SK-N-SH (cell line): ENCODE measurements around the gene ST8SIA6. TPM values are rescaled to one million over a fixed set of nuclear protein-coding genes. Genes with fewer than 3 reads are reported as not detected.

ENCODE experiments used
- CTCF ChIA-PET: fragments of 300-600, 350-600 bp; formaldehyde crosslinking; extraction: SDS; loops from one replicate; lab custom pipeline; 2021; lab: Yijun Ruan, JAX
- POLR2A ChIA-PET: fragments of 350-600 bp; sonication (Branson Sonifier 250); formaldehyde crosslinking; extraction: SDS; loops from one replicate; lab custom pipeline; 2020; ENCODE audit warnings: antibody characterized with exemption, inconsistent platforms; lab: Yijun Ruan, JAX
- DNase-seq: peaks from one replicate; pipeline ENCODE4 v3.0.0; 2012
- H2AFZ ChIP-seq: fragments of 200-600 bp; sonication (generic); 2 replicates; pipeline ENCODE4 v1.8.1; 2016; ENCODE audit warnings: antibody characterized with exemption, mild to moderate bottlenecking, low read depth
- H3F3A ChIP-seq: fragments of 200-600 bp; sonication (generic); replicated peaks from 2 replicates; pipeline ENCODE3; 2016; ENCODE audit warnings: antibody characterized with exemption, mild to moderate bottlenecking; ENCODE audit not compliant: insufficient read depth
- H3K27ac ChIP-seq, 2 experiments: fragments of 200-500 bp in 1 of 2; fragments of 200-600 bp in 1 of 2; sonication (Bioruptor generic) in 1 of 2; sonication (generic), shearing (Covaris generic) in 1 of 2; 2 replicates each; pipeline versions ENCODE4 v1.5.1 to v1.6.1; 2014 to 2016; ENCODE audit warnings: low read depth in 2 of 2, inconsistent platforms in 1 of 2, low read length in 1 of 2, mild to moderate bottlenecking in 1 of 2, mixed read lengths in 1 of 2
- H3K27me3 ChIP-seq: fragments of 200-600 bp; sonication (generic), shearing (Covaris generic); 2 replicates; pipeline ENCODE4 v1.6.1; 2016; ENCODE audit warnings: mixed run types; ENCODE audit not compliant: insufficient read depth
- H3K36me3 ChIP-seq, 2 experiments: fragments of 200-500 bp in 1 of 2; fragments of 200-600 bp in 1 of 2; sonication (Bioruptor generic) in 1 of 2; sonication (generic) in 1 of 2; replicated peaks in 1 of 2; 2 replicates each; pipeline versions ENCODE3 to v1.5.1; 2014 to 2016; ENCODE audit warnings: low read length in 1 of 2, mild to moderate bottlenecking in 1 of 2; ENCODE audit not compliant: insufficient read depth in 2 of 2, control insufficient read depth in 1 of 2
- H3K4me1 ChIP-seq, 2 experiments: fragments of 200-500 bp in 1 of 2; fragments of 200-600 bp in 1 of 2; sonication (Bioruptor generic) in 1 of 2; sonication (generic), shearing (Covaris generic) in 1 of 2; 2 replicates each; pipeline versions ENCODE4 v1.5.1 to v1.6.1; 2014 to 2016; ENCODE audit warnings: low read depth in 1 of 2, low read length in 1 of 2, mixed run types in 1 of 2; ENCODE audit not compliant: insufficient read depth in 2 of 2, control insufficient read depth in 1 of 2
- H3K4me2 ChIP-seq: fragments of 200-600 bp; sonication (generic), shearing (Covaris generic); 2 replicates; pipeline ENCODE4 v1.6.1; 2017; ENCODE audit warnings: mixed run types
- H3K4me3 ChIP-seq, 2 experiments: fragments of 200-500 bp in 1 of 2; fragments of 200-600 bp in 1 of 2; sonication (Bioruptor generic) in 1 of 2; sonication (generic), shearing (Covaris generic) in 1 of 2; 2 replicates each; pipeline versions ENCODE4 v1.5.1 to v1.8.1; 2014 to 2016; ENCODE audit warnings: low read depth in 2 of 2, inconsistent platforms in 1 of 2, low read length in 1 of 2, mild to moderate bottlenecking in 1 of 2, mixed read lengths in 1 of 2, moderate library complexity in 1 of 2
- H3K79me2 ChIP-seq: fragments of 200-600 bp; sonication (generic); 2 replicates; pipeline ENCODE4 v1.8.1; 2017; ENCODE audit warnings: mild to moderate bottlenecking; ENCODE audit not compliant: insufficient read depth
- H3K9ac ChIP-seq: fragments of 200-600 bp; sonication (generic); 2 replicates; pipeline ENCODE4 v1.6.1; 2017; ENCODE audit warnings: mixed run types
- H3K9me2 ChIP-seq: fragments of 200-600 bp; sonication (generic); 2 replicates; pipeline ENCODE4 v1.6.1; 2017; ENCODE audit warnings: mixed run types
- H3K9me3 ChIP-seq: fragments of 200-600 bp; sonication (generic); 2 replicates; pipeline ENCODE4 v1.6.1; 2017; ENCODE audit warnings: mixed run types, mild to moderate bottlenecking, moderate library complexity
- H4K20me1 ChIP-seq: fragments of 200-600 bp; sonication (generic); 2 replicates; pipeline ENCODE4 v1.6.1; 2017; ENCODE audit warnings: mild to moderate bottlenecking, mixed run types; ENCODE audit not compliant: insufficient read depth
- CHD2 ChIP-seq: fragments of 150-350 bp; IDR thresholded peaks from 2 replicates; pipeline ENCODE4 v1.6.1; 2018; ENCODE audit warnings: low read length; ENCODE audit not compliant: partially characterized antibody
- ELF1 ChIP-seq: IDR thresholded peaks from 2 replicates; pipeline ENCODE4 v1.4.0; 2012
- EZH2phosphoT487 ChIP-seq: fragments of 200-600 bp; sonication (generic); IDR thresholded peaks from 2 replicates; pipeline ENCODE4 v1.6.1; 2017; ENCODE audit warnings: low read depth, mixed run types, mild to moderate bottlenecking, antibody characterized with exemption, moderate library complexity, borderline replicate concordance
- FOSL2 ChIP-seq: IDR thresholded peaks from 2 replicates; pipeline ENCODE4 v1.4.0; 2012; ENCODE audit warnings: low read depth, mild to moderate bottlenecking, moderate library complexity, borderline replicate concordance
- FOXJ3 ChIP-seq: sonication (generic); formaldehyde crosslinking; IDR thresholded peaks from 2 replicates; pipeline ENCODE4 v1.5.1; 2020; ENCODE audit warnings: mild to moderate bottlenecking, missing genetic modification reagents
- FOXM1 ChIP-seq: IDR thresholded peaks from 2 replicates; pipeline ENCODE4 v1.4.0; 2012; ENCODE audit warnings: low read depth, mild to moderate bottlenecking
- GABPA ChIP-seq: IDR thresholded peaks from 2 replicates; pipeline ENCODE4 v1.4.0; 2012; ENCODE audit warnings: low read depth, mild to moderate bottlenecking
- MXI1 ChIP-seq: IDR thresholded peaks from 2 replicates; pipeline ENCODE4 v1.6.1; 2012; ENCODE audit warnings: mild to moderate bottlenecking, low read depth, low read length, improper control_type of control experiment
- NRF1 ChIP-seq: IDR thresholded peaks from 2 replicates; pipeline ENCODE4 v1.6.1; 2012; ENCODE audit warnings: low read depth, mild to moderate bottlenecking, low read length
- PBX3 ChIP-seq: IDR thresholded peaks from 2 replicates; pipeline ENCODE4; 2012
- REST ChIP-seq: IDR thresholded peaks from 2 replicates; pipeline ENCODE4 v1.6.1; 2012; ENCODE audit warnings: mild to moderate bottlenecking, low read depth, low read length, moderate library complexity
- RFX5 ChIP-seq: IDR thresholded peaks from 2 replicates; pipeline ENCODE4 v1.6.1; 2012; ENCODE audit warnings: mild to moderate bottlenecking, improper control_type of control experiment, low read length
- RXRA ChIP-seq: IDR thresholded peaks from 2 replicates; pipeline ENCODE4 v1.4.0; 2012; ENCODE audit warnings: low read depth, mild to moderate bottlenecking, borderline replicate concordance
- SMC3 ChIP-seq: IDR thresholded peaks from 2 replicates; pipeline ENCODE4 v1.6.1; 2012; ENCODE audit warnings: low read depth, low read length, improper control_type of control experiment
- TAF1 ChIP-seq: IDR thresholded peaks from 2 replicates; pipeline ENCODE4 v1.6.1; 2012; ENCODE audit warnings: low read depth, mild to moderate bottlenecking, low read length, moderate library complexity, borderline replicate concordance
- TEAD4 ChIP-seq: IDR thresholded peaks from 2 replicates; pipeline ENCODE4 v1.4.0; 2012; ENCODE audit warnings: mild to moderate bottlenecking, borderline replicate concordance; ENCODE audit not compliant: insufficient read depth
- WGBS: methylation state at CpG from one replicate; pipeline ENCODE4 v1.1.6; 2017; ENCODE audit warnings: low lambda C conversion rate; 5-methylcytosine and 5-hydroxymethylcytosine counted together
- polyA plus RNA-seq, 3 experiments: library from polyadenylated mRNA; depleted of rRNA; stranded (reverse); fragments of >200 nt; gene quantifications; 2 replicates each; pipeline ENCODE4 v1.2.3, GENCODE V29; 2012

ST8SIA6 gene
- polyA plus RNA-seq, 1 of the 3 experiments (the other 2 are of a cell fraction): 0.03 TPM

- no peak overlapping the region for H3K27ac ChIP-seq
- TF ChIP-seq RXRA (no peak), FOXM1 (no peak), FOSL2 (no peak), MXI1 (no peak), ELF1 (no peak), SMC3 (no peak), CHD2 (no peak), FOXJ3 (no peak), TEAD4 (no peak), TAF1 (no peak), RFX5 (no peak), EZH2phosphoT487 (no peak), GABPA (no peak), NRF1 (no peak), PBX3 (no peak), REST (no peak)
- TF ChIP-seq, all 33 proteins: peak for 0
- no peak for DNase-seq
- 71% methylated on average over 4 of the region's 4 CpGs for WGBS
- no peak overlapping the region for H3K4me2 ChIP-seq
- H3K4me3 ChIP-seq: no peak overlapping the region
- H3K4me1 ChIP-seq: no peaks in the 10 kb centered on the region
- H3K9me2 ChIP-seq: no peaks in the 10 kb centered on the region
- no peak overlapping the region for H2AFZ ChIP-seq
- CTCF ChIA-PET: interaction anchor here (0.7 to 1.6 kb wide), 3 partner anchors 27 to 170 kb away, joined by 3 to 13 read pairs (median 3); no protein-coding TSS in a partner anchor
- no peak overlapping the region for H3K9ac ChIP-seq
- H3K36me3 ChIP-seq: no peaks in the 10 kb centered on the region
- POLR2A ChIA-PET: no interaction called here
- H4K20me1 ChIP-seq: no peaks in the 10 kb centered on the region
- H3K79me2 ChIP-seq: no peaks in the 10 kb centered on the region
- H3F3A ChIP-seq: no peaks in the 10 kb centered on the region
- H3K27me3 ChIP-seq: no peaks in the 10 kb centered on the region; the same call in 1 of the 2 replicates
- H3K9me3 ChIP-seq: no peaks in the 10 kb centered on the region
Measured at GRCh38 chr10:17435953-17436352, 18.4 kb downstream of the ST8SIA6 start.
